ENCODE measurements around the gene NTSR2. TPM values are rescaled to one million over a fixed set of nuclear protein-coding genes. Genes with fewer than 3 reads are reported as not detected.

The NTSR2 gene
- total RNA-seq, 6 donors from 2014 or later: not detected

DNA sequence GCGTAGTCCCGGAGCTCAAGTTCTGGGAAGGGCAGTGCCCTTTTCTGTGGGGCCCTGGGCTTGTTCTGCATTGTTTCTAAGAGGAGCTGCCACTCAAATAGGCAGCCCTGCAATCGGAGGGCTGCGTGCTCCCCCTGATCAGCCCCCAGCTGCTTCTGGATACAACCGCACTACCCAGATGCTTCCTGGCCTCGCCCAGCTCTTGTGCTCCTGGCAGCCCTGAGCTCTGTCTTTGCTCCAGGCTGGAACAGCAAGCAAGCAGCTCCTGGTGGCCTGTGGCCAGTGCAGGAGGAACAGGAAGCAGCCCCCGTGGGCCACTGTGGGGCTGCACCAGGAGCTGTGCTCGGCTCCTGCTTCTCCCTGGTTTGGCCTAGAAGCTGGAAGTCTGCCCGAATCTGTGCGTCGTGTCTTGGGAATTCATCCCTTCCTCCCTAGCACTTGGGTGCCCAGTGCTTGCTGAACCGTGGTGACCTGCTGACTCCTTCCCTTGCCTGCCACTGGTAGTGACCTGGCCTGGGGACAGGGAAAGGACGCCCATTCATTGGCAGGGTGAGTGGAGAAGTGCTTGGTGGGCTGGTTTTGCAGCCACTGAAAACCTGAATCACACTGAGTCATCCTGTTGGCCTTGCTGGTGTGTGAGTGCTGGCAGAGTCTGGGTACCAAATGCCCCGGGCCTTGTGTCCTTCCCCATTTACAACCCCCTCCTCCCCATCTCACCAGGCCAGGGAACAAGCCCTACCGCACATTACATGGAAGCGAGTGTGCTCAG is 27.3 kb upstream of the NTSR2 start:
- DNase-seq: peak; percentile 47 to 56
- peak in 1 of 2 donors; percentile 17 for ATAC-seq (ENCODE audit: low FRiP score in 2 of 2)
- peak overlapping the region; percentile 32 to 86 (median 58) for H3K27ac ChIP-seq
- H3K4me3 ChIP-seq: no peak overlapping the region
- TF ChIP-seq, protein P1, sequence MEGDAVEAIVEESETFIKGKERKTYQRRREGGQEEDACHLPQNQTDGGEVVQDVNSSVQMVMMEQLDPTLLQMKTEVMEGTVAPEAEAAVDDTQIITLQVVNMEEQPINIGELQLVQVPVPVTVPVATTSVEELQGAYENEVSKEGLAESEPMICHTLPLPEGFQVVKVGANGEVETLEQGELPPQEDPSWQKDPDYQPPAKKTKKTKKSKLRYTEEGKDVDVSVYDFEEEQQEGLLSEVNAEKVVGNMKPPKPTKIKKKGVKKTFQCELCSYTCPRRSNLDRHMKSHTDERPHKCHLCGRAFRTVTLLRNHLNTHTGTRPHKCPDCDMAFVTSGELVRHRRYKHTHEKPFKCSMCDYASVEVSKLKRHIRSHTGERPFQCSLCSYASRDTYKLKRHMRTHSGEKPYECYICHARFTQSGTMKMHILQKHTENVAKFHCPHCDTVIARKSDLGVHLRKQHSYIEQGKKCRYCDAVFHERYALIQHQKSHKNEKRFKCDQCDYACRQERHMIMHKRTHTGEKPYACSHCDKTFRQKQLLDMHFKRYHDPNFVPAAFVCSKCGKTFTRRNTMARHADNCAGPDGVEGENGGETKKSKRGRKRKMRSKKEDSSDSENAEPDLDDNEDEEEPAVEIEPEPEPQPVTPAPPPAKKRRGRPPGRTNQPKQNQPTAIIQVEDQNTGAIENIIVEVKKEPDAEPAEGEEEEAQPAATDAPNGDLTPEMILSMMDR (IDR thresholded peaks at IDR 0.05): no peak
- no peak for TF ChIP-seq POLR2A (IDR thresholded peaks at IDR 0.05)
- no peak for TF ChIP-seq EP300 (IDR thresholded peaks at IDR 0.05)
- TF ChIP-seq POLR2AphosphoS5 (IDR thresholded peaks at IDR 0.05): no peak
- no peaks in the 10 kb centered on the region for H3K36me3 ChIP-seq
- H3K27me3 ChIP-seq: no peaks in the 10 kb centered on the region
- WGBS, 2 donors: 43 to 53% methylated on average over 5 to 16 of the region's 16 CpGs
- no peaks in the 10 kb centered on the region for H3K9me3 ChIP-seq
- H3K4me1 ChIP-seq: peaks cover 13 to 22% (median 17%) of the 10 kb centered on the region in 4 donors

- ATAC-seq (ENCODE audit: low FRiP score in 2 of 2) (no peak), DNase-seq (peak in 1 of 2 donors; percentile 49)
- Histone ChIP-seq H3K9me3 (no peaks in the 10 kb centered on the region), H3K36me3 (no peaks in the 10 kb centered on the region), H3K4me1 (peaks cover 13 to 22% (median 17%) of the 10 kb centered on the region in 4 donors), H3K27ac (no peak overlapping the region), H3K27me3 (no peaks in the 10 kb centered on the region), H3K4me3 (no peak overlapping the region)
- TF ChIP-seq, protein P1 (IDR thresholded peaks at IDR 0.05): no peak
- TF ChIP-seq POLR2A (IDR thresholded peaks at IDR 0.05): no peak
- no peak for TF ChIP-seq EP300 (IDR thresholded peaks at IDR 0.05)
- TF ChIP-seq POLR2AphosphoS5 (IDR thresholded peaks at IDR 0.05): no peak
- 52 to 60% methylated on average over 8 to 9 of the region's 9 CpGs for WGBS, 2 donors
Observed at GRCh38 chr2:11696736-11697102, 26.7 kb upstream of the NTSR2 start.

GRCh38 chr2:11695576-11695975 is 25.6 kb upstream of the NTSR2 start:
- Histone ChIP-seq H3K27me3 (no peaks in the 10 kb centered on the region), H3K9me3 (no peaks in the 10 kb centered on the region), H3K27ac (no peak overlapping the region), H3K4me1 (peaks cover 13 to 22% (median 17%) of the 10 kb centered on the region in 4 donors), H3K36me3 (no peaks in the 10 kb centered on the region), H3K4me3 (no peak overlapping the region)
- ATAC-seq (ENCODE audit: low FRiP score in 2 of 2) (no peak), DNase-seq (no peak)
- WGBS, 2 donors: 87 to 91% methylated on average over 2 of the region's 2 CpGs
- TF ChIP-seq POLR2A (IDR thresholded peaks at IDR 0.05) (no peak), POLR2AphosphoS5 (IDR thresholded peaks at IDR 0.05) (no peak)

- Histone ChIP-seq H3K27me3 (no peaks in the 10 kb centered on the region), H3K4me3 (no peak overlapping the region), H3K9me3 (no peaks in the 10 kb centered on the region), H3K27ac (peak overlapping the region in 1 of 4 donors; percentile 26), H3K4me1 (peaks cover 20 to 30% (median 22%) of the 10 kb centered on the region in 4 donors), H3K36me3 (no peaks in the 10 kb centered on the region)
- DNase-seq (peak in 1 of 2 donors; percentile 68), ATAC-seq (ENCODE audit: low FRiP score in 2 of 2) (peak; percentile 62 to 72)
- no peak for TF ChIP-seq POLR2A (IDR thresholded peaks at IDR 0.05)
- TF ChIP-seq, protein P1 (IDR thresholded peaks at IDR 0.05): peak; percentile 58 to 79 (median 68)
- 23 to 24% methylated on average over 9 of the region's 9 CpGs for WGBS, 2 donors
Observed at GRCh38 chr2:11692966-11693521, 23.0 kb upstream of the NTSR2 start.

GRCh38 chr2:11691076-11691660 is 21.2 kb upstream of the NTSR2 start:
- Histone ChIP-seq H3K4me3 (no peak overlapping the region), H3K36me3 (no peaks in the 10 kb centered on the region), H3K27ac (no peak overlapping the region), H3K27me3 (no peaks in the 10 kb centered on the region), H3K9me3 (no peaks in the 10 kb centered on the region), H3K4me1 (peaks cover 14 to 24% (median 18%) of the 10 kb centered on the region in 4 donors)
- peak in 1 of 2 donors; percentile 36 for DNase-seq
- no peak for ATAC-seq (ENCODE audit: low FRiP score in 2 of 2)
- TF ChIP-seq EP300 (IDR thresholded peaks at IDR 0.05) (no peak), POLR2A (IDR thresholded peaks at IDR 0.05) (no peak), POLR2AphosphoS5 (IDR thresholded peaks at IDR 0.05) (no peak)
- TF ChIP-seq, protein P1 (IDR thresholded peaks at IDR 0.05): no peak
- 81 to 86% methylated on average over 5 of the region's 5 CpGs for WGBS, 2 donors
